HL-60 (cell line): ENCODE data around the gene PLEKHG1.

Experiments
- DNase-seq, 2 experiments: peaks; one replicate each; pipeline ENCODE4 v3.0.0-alpha.2; 2010 to 2020; ENCODE audit warnings: low read depth in 1 of 2, low spot score in 1 of 2
- H3K27ac ChIP-seq: fragments of 250-450 bp; sonication (Bioruptor Pico); replicated peaks from 2 replicates; pipeline ENCODE4 v1.5.1; 2020; ENCODE audit warnings: mild to moderate bottlenecking, moderate library complexity
- H3K27me3 ChIP-seq: fragments of 250-450 bp; sonication (Bioruptor Pico); 2 replicates; pipeline ENCODE4 v1.5.1; 2021; ENCODE audit warnings: mild to moderate bottlenecking, moderate library complexity; ENCODE audit not compliant: insufficient read depth, poor library complexity, severe bottlenecking
- H3K4me3 ChIP-seq: replicated peaks from 2 replicates; pipeline ENCODE4 v1.5.1; 2011; ENCODE audit warnings: mild to moderate bottlenecking, control low read depth, low read length; ENCODE audit not compliant: insufficient read depth
- CTCF ChIP-seq: IDR thresholded peaks from one replicate; pipeline ENCODE4 v1.5.1; 2011; ENCODE audit warnings: low read length, control low read depth, inconsistent platforms; ENCODE audit not compliant: insufficient read depth
- GABPA ChIP-seq: IDR thresholded peaks from 2 replicates; pipeline ENCODE4 v1.6.1; 2012; ENCODE audit warnings: low read depth
- POLR2AphosphoS5 ChIP-seq: IDR thresholded peaks from 2 replicates; pipeline ENCODE4 v1.6.1; 2012; ENCODE audit warnings: low read depth
- REST ChIP-seq: IDR thresholded peaks from 2 replicates; pipeline ENCODE4 v1.6.1; 2012; ENCODE audit warnings: low read depth; ENCODE audit not compliant: insufficient replicate concordance
- SPI1 ChIP-seq: IDR thresholded peaks from 2 replicates; pipeline ENCODE4 v1.6.1; 2012; ENCODE audit warnings: low read depth, mild to moderate bottlenecking, borderline replicate concordance

The PLEKHG1 gene

GRCh38 chr6:150603176-150603575, 3.5 kb downstream of the PLEKHG1 start:
- Histone ChIP-seq H3K27me3 (peaks cover 41% of the 10 kb centered on the region), H3K27ac (no peak overlapping the region), H3K4me3 (no peak overlapping the region)
- no peak for TF ChIP-seq POLR2AphosphoS5
- TF ChIP-seq REST, result no peak
- no peak for TF ChIP-seq GABPA
- no peak for TF ChIP-seq SPI1
- TF ChIP-seq CTCF, result no peak
- DNase-seq, result no peak

DNA sequence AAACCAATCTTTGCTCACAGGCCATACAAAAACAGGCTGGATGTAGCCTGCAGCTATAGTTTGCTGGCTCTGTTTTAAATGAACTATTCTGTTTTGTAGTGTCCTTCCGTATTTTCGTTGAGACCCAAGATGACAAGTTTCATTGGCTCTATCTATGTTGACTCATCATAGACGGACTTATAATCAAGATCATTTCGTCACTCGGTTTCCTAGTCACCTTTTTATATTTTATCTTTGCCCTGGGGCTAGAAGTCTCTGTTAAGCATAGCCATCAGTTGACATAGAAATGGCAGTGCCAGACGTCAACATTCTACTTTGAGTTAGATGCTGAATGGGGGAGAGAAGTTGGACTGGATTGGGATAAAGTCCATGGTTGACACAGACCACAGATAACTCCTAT, 4.8 kb downstream of the PLEKHG1 start:
- H3K27me3 ChIP-seq, result peaks cover 31% of the 10 kb centered on the region
- DNase-seq, result no peak
- H3K27ac ChIP-seq, result no peak overlapping the region
- H3K4me3 ChIP-seq, result no peak overlapping the region
- no peak for TF ChIP-seq REST
- no peak for TF ChIP-seq GABPA
- TF ChIP-seq POLR2AphosphoS5, result no peak
- TF ChIP-seq CTCF, result no peak
- TF ChIP-seq SPI1, result no peak

DNA sequence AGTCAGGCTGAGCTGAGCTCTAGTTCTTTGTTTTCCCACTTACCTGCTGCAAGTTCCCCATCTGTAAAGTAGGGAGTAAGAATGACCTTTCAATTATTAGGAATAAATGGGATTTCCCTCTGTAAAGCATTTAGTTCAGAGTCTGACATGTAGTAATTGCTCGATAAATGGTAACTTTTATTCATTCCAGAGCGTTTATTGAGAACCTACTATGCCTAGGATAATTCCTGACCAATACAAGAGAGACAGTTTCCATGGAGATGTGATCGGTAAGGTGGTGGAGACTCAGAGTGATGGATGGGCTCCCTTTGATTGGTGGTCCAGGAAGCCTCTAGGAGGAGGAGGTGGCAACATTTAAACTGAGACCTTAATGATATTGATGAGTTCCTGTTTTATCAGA, 5.6 kb downstream of the PLEKHG1 start:
- no peak for DNase-seq
- H3K27me3 ChIP-seq, result peaks cover 30% of the 10 kb centered on the region
- H3K4me3 ChIP-seq, result no peak overlapping the region
- H3K27ac ChIP-seq, result no peak overlapping the region
- TF ChIP-seq SPI1 (no peak), REST (no peak), GABPA (no peak), POLR2AphosphoS5 (no peak), CTCF (no peak)
